Epithelial cell of prostate (primary cell): ENCODE data around the gene C5.
"Not testable (repeated sequence)": the region's sequence is repeated elsewhere in the genome, so short reads cannot be mapped to it uniquely, and the experiment has no call there.

Experiments
- DNase-seq: peaks from one replicate; pipeline ENCODE4 v3.0.0-alpha.2; 2011; ENCODE audit warnings: low read depth, low spot score
- H3K27ac ChIP-seq: fragments of 450-650 bp; 2 replicates; pipeline ENCODE4 v1.5.1; 2017; ENCODE audit warnings: mild to moderate bottlenecking

Gene C5

DNA sequence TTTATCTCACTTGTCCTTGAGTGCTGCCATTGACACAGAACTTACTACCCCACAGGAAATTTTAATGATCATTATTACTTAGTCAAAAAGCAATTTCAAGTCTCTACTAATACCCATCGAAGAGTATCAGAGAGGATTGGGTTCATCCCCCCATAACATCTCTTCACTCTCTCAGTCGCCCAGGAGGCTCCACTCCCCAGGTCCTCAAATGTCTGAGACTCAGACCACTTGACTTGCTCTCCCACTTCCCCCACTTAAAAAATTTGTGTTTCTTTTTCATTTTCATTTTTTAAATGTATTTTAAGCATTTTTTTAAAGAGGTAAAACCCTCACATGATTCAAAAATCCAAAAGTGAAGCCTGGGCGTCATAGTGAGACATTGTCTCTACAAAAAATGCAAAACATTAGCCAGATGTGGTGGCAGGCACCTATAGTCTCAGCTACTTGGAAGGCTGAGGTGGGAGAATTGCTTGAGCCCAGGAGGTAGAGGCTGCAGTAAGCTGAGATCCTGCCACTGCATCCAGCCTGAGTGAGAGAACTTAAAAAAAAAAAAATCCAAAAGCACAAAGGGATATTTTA is 66.7 kb downstream of the C5 start:
- no peak overlapping the region for H3K27ac ChIP-seq
- DNase-seq: no peak

- no peak for DNase-seq
- no peak overlapping the region for H3K27ac ChIP-seq
Observed at GRCh38 chr9:120982836-120983235, 67.2 kb downstream of the C5 start.

DNA sequence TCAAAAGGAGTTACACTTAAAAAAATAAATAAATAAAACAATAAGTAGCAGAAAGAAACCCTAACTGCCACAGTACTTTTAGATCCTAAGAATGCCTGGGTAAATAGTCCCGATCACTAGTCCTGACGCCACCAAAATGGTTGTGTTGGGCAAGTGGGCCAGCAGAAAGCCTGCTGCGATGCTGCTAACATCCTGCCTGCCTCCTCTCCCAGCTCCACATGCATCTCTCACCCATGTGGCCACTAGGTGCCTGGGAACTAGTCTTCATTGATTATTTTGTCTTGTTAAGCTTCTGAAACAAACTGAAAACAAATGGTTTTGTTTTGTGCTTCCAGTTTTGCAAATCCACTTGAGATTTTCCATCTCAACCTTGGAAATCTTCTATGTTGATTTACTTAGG is 69.1 kb downstream of the C5 start:
- H3K27ac ChIP-seq: no peak overlapping the region
- no peak for DNase-seq

- H3K27ac ChIP-seq: no peak overlapping the region
- no peak for DNase-seq
Observed at GRCh38 chr9:120979797-120980196, 70.3 kb downstream of the C5 start.

- DNase-seq: peak; percentile 10
- no peak overlapping the region for H3K27ac ChIP-seq
Observed at GRCh38 chr9:120978987-120979386, 71.1 kb downstream of the C5 start.

GRCh38 chr9:120977321-120977720 is 72.8 kb downstream of the C5 start:
- H3K27ac ChIP-seq: no peak overlapping the region
- DNase-seq: no peak

DNA sequence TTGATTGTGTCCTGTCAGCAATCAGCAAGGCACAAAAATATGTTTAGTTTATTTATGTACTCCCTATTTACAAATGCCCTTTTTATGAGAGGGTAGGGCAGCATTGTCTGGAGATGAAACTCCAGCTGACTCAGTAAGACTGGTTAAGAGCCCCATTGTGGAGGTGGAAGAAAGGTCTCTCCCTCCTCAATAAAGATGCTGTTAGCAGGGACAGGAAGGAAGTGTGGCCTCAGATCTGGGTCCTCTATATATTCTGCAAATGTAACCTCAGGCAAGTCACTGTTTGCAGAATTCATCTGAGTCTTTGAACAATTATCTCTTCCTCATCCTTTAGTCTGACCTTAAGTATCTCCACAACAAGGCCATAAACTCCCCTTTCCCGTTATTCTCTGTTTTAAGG is 75.2 kb downstream of the C5 start:
- no peak overlapping the region for H3K27ac ChIP-seq
- DNase-seq: no peak

- no peak for DNase-seq
- H3K27ac ChIP-seq: no peak overlapping the region
Observed at GRCh38 chr9:120974181-120974580, 75.9 kb downstream of the C5 start.

- H3K27ac ChIP-seq: no peak overlapping the region
- no peak for DNase-seq
Observed at GRCh38 chr9:120971938-120972337, 78.1 kb downstream of the C5 start.

DNA sequence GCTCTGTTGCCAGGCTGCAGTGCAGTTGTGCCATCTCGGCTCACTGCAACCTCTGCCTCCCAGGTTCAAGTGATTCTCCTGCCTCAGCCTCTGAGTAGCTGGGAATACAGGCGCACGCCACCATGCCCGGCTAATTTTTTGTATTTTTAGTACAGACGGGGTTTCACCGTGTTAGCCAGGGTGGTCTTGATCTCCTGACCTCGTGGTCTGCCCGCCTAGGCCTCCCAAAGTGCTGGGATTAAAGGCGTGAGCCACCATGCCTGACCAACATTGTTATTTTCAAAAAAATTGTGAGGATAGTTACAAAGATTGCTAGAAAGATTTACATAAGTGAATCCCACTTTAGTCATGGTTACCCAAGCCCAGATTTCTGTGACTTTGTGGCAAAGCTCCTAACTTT is 78.6 kb downstream of the C5 start:
- not testable (repeated sequence) for H3K27ac ChIP-seq, DNase-seq

- H3K27ac ChIP-seq: no peak overlapping the region
- DNase-seq: no peak
Observed at GRCh38 chr9:120970244-120970643, 79.8 kb downstream of the C5 start.

DNA sequence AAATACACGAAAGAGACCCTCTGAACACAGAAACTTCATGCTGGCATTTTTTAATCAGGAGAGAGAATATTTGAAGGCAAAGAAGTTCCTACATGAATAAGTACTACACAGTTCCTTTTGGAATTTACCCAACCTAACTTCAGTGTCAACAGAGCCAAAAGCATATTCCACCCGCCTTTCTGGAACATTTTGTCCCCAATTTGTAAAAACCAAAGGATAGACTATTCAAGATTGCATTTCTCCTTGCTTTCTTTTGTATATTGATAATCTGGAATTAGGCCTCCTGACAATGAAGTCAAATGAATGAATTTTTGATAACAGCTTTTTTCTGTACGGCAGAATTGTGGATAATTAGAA is 84.1 kb downstream of the C5 start:
- no peak for DNase-seq
- H3K27ac ChIP-seq: no peak overlapping the region

GRCh38 chr9:120965344-120966012 is 84.6 kb downstream of the C5 start:
- no peak for DNase-seq
- no peak overlapping the region for H3K27ac ChIP-seq

- no peak overlapping the region for H3K27ac ChIP-seq
- DNase-seq: no peak
Observed at GRCh38 chr9:120961936-120962335, 88.1 kb downstream of the C5 start.

DNA sequence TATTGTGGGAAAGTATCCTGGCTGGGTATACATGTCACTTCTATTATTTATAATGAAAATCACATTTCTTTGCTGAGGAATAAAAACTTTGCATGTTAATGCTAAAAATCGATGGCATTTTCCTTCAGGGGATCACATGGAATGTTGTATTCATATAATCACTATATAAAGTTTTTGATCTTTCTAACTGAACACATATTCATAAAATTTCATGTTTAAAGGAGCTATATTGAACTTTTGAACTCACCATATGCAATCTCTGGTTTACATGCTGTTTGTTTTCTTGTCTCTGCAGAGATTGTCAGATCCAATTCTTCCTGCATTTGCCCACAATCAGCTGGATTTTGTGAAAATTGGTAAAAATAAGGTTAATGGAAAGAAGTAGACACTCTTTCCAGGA is 90.1 kb downstream of the C5 start:
- no peak for DNase-seq
- no peak overlapping the region for H3K27ac ChIP-seq

DNA sequence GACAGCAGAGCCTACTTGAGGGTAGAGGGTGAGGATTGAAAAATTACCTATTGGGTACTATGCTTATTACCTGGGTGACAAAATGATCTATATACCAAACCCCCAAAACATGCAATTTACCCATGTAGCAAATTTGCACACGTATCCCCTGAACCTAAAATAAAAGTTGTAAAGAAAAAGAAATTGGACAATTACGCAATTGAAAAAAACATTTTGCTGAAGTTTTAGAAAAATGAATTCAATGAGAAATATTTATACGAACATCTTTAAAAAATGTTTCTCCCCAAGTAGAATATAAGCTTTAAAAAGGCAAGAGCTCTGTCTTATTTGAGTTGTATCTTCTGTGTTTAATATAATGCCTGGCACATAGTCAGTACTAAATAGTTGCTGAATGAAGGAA is 93.2 kb downstream of the C5 start:
- no peak overlapping the region for H3K27ac ChIP-seq
- DNase-seq: no peak

DNA sequence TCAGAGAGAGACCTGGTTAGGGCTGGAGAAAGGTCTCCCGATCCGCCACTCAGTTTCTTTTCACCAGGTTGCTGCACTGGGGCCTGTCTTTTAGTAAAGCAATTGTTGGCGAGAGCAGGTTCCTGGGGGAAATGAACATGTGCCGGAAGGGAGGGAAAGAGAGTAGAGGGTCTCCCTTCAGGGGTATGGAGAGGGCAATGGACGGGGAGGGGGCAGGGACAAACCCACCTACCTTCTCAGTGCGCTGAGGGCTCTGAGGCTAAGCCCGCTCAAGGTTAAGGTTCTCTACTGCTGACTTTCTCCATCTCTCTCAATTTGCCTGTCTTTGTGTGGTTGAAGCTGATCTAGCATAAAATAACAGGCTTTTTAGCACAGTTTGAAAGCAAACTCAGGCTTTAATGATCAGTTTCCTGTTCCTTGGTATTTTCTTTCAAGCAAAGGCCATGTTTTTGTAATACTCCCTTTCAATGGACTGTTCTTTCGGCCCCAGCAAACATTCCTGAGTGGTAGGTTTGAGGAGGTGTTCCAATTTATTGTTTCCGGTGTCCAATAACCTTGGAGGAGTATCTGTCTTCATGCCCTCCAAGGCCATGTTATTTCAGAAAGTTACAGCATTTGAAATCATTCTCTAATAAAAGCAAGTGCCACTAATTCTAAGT is 98.0 kb downstream of the C5 start:
- no peak for DNase-seq
- H3K27ac ChIP-seq: no peak overlapping the region

DNA sequence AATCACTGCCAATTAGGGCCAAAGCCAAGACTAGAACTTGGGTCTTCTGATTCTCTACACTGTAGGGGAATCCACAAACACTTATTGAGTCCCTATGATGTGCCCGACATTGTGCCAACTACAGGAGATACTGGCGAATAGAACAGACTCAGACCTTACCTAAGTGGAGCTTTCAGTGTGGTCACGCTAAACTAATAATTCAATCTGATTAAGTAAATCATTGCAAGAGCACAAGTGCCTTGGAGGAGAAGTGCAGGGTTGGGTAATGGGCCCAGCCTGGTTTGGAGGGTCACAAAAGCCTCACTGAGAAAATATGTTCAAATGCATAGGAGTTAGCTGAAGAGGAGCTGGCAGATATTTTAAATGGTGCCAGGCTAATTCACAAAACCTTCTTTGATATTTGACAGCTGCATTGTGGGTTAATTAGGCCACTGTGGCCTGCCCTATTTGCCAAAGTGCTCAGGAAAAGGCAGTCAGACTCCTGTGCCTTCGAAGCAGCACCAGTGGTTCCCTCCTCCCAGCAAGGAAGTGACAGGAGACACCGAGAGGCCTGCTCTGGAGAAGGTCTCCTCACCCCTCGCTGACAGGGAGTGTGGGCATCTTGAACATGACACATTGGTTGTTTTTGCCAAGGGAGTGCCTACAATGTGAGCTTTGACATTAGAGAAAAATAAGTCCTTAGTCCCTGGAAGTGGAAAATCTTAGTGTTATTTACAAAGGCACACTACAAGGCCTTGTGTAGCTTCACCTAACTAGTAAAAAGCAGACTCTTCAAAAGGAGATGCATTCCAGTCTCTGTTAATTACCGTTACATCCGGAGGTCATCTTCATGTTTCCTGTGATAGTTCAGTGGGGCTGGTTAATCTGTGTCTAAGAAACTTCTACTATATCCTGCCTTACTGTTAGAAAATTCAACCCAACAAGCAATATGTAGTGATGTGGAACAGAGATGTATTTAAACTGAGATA is 99.4 kb downstream of the C5 start:
- H3K27ac ChIP-seq: no peak overlapping the region

DNA sequence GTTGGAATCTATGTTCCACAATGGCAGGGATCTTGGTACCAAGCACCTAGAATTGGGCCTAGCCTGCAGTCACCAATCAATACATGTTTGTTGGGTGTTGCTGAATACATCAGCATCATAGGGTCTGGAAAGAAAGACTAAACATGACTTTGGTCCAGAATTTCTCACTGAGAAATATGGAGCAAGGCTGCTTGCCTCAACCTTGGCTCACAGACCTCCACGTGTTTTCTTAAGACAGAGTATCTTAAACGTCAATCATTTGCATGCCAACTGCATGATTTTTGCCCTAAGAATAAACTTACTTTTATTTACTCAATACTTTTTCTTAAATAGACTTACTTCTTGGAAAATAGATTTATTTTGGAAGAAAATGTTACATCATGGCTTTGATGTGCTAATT is 100.8 kb downstream of the C5 start:
- no peak overlapping the region for H3K27ac ChIP-seq
- no peak for DNase-seq

More for the DNA sequence above, 99.4 kb downstream of the C5 start:
- no peak for DNase-seq

- no peak overlapping the region for H3K27ac ChIP-seq
- no peak for DNase-seq
Observed at GRCh38 chr9:120948824-120949223, 101.3 kb downstream of the C5 start.

GRCh38 chr9:120947222-120947621 is 102.9 kb downstream of the C5 start:
- DNase-seq: no peak
- no peak overlapping the region for H3K27ac ChIP-seq
